Vagina (tissue), 2 donors: ENCODE data around the gene MBD3L1. TPM values are rescaled to one million over a fixed set of nuclear protein-coding genes. Genes with fewer than 3 reads are reported as not detected.

ENCODE experiments used
- DNase-seq, 2 donors: peaks; one replicate each; pipeline ENCODE4 v3.0.0-alpha.2; 2017; ENCODE audit errors: extremely low spot score in 2 of 2
- H3K27ac ChIP-seq: fragments of 200-600 bp; sonication (generic); one replicate; pipeline ENCODE4 v1.5.1; 2019
- H3K27me3 ChIP-seq: fragments of 200-600 bp; sonication (generic); one replicate; pipeline ENCODE4 v1.5.1; 2019
- H3K36me3 ChIP-seq, 2 donors: fragments of 200-600 bp; sonication (generic); one replicate each; pipeline ENCODE4 v1.5.1; 2017 to 2019
- H3K4me1 ChIP-seq: fragments of 200-600 bp; sonication (generic); one replicate; pipeline ENCODE4 v1.5.1; 2019
- H3K4me3 ChIP-seq, 2 donors: fragments of 200-600 bp; sonication (generic); 1 replicate in 1 of 2; 2 replicates in 1 of 2; pipeline ENCODE4 v1.5.1; 2016 to 2019
- H3K9me3 ChIP-seq: fragments of 200-600 bp; sonication (generic); one replicate; pipeline ENCODE4 v1.5.1; 2019
- CTCF ChIP-seq, 3 experiments: fragments of 450-650 bp in 2 of 3; fragments of 200-600 bp in 1 of 3; sonication (generic) in 1 of 3; IDR thresholded peaks; one replicate each; pipeline ENCODE4 v1.5.1; 2017 to 2019; ENCODE audit warnings: antibody characterized with exemption in 3 of 3, mild to moderate bottlenecking in 2 of 3, moderate library complexity in 2 of 3
- POLR2A ChIP-seq, 2 donors: fragments of 450-650 bp; IDR thresholded peaks; one replicate each; pipeline ENCODE4 v1.6.1; 2017; ENCODE audit warnings: antibody characterized with exemption in 2 of 2, mild to moderate bottlenecking in 2 of 2, moderate library complexity in 2 of 2
- POLR2AphosphoS5 ChIP-seq, 2 donors: sonication (generic); formaldehyde crosslinking; IDR thresholded peaks; one replicate each; pipeline ENCODE4 v1.9.0; 2017; ENCODE audit warnings: antibody characterized with exemption in 2 of 2, mild to moderate bottlenecking in 2 of 2, low read depth in 1 of 2; ENCODE audit not compliant: insufficient read depth in 1 of 2
- intact Hi-C: fragments of 100-400 bp; cut with DNase I; formaldehyde crosslinking; loops from one replicate; pipeline ENCODE4 v1.15.1; 2023
- total RNA-seq: library from RNA; depleted of rRNA; stranded (reverse); fragments of >200 nt; gene quantifications from one replicate; pipeline ENCODE4 v1.2.3, GENCODE V29; 2016

MBD3L1 gene
- total RNA-seq, 1 donor from 2014 or later: not detected

- no peak for TF ChIP-seq POLR2AphosphoS5 (IDR thresholded peaks at IDR 0.05; ENCODE audit: insufficient read depth in 1 of 2, low read depth in 1 of 2)
- no peak for TF ChIP-seq CTCF (IDR thresholded peaks at IDR 0.05)
- no peak for TF ChIP-seq POLR2A (IDR thresholded peaks at IDR 0.05)
- intact Hi-C loops: no loop called here
- no peak for DNase-seq
- Histone ChIP-seq H3K4me3 (no peak overlapping the region), H3K9me3 (peaks cover 94% of the 10 kb centered on the region), H3K27ac (no peak overlapping the region), H3K36me3 (peaks cover 14 to 99% of the 10 kb centered on the region in 2 donors), H3K27me3 (no peaks in the 10 kb centered on the region), H3K4me1 (no peaks in the 10 kb centered on the region)
These were observed 18.0 kb upstream of the MBD3L1 start for GRCh38 chr19:8814176-8814575.

- H3K9me3 ChIP-seq: peaks cover 91% of the 10 kb centered on the region
- no peaks in the 10 kb centered on the region for H3K27me3 ChIP-seq
- H3K4me1 ChIP-seq: no peaks in the 10 kb centered on the region
- no peak overlapping the region for H3K27ac ChIP-seq
- H3K36me3 ChIP-seq: peaks cover 21 to 100% of the 10 kb centered on the region in 2 donors
- H3K4me3 ChIP-seq: no peak overlapping the region
- no peak for DNase-seq
- intact Hi-C loops: no loop called here
- TF ChIP-seq POLR2A (IDR thresholded peaks at IDR 0.05) (no peak), CTCF (IDR thresholded peaks at IDR 0.05) (no peak), POLR2AphosphoS5 (IDR thresholded peaks at IDR 0.05; ENCODE audit: insufficient read depth in 1 of 2, low read depth in 1 of 2) (no peak)
These were observed 16.4 kb upstream of the MBD3L1 start for GRCh38 chr19:8815780-8816179.

- DNase-seq: no peak
- TF ChIP-seq CTCF (IDR thresholded peaks at IDR 0.05) (no peak), POLR2A (IDR thresholded peaks at IDR 0.05) (no peak), POLR2AphosphoS5 (IDR thresholded peaks at IDR 0.05; ENCODE audit: insufficient read depth in 1 of 2, low read depth in 1 of 2) (no peak)
- Histone ChIP-seq H3K4me1 (no peaks in the 10 kb centered on the region), H3K36me3 (peaks cover 19 to 98% of the 10 kb centered on the region in 2 donors), H3K4me3 (no peak overlapping the region), H3K27me3 (no peaks in the 10 kb centered on the region), H3K27ac (no peak overlapping the region), H3K9me3 (peaks cover 49% of the 10 kb centered on the region)
- intact Hi-C loops: no loop called here
These were observed 11.9 kb upstream of the MBD3L1 start for GRCh38 chr19:8820234-8820633.

GRCh38 chr19:8821748-8822241 lies 10.4 kb upstream of the MBD3L1 start:
- DNase-seq: peak in 1 of 2 donors; percentile 69
- intact Hi-C loops: no loop called here
- peaks cover 33% of the 10 kb centered on the region for H3K9me3 ChIP-seq
- H3K4me1 ChIP-seq: no peaks in the 10 kb centered on the region
- H3K36me3 ChIP-seq: peaks cover 15 to 88% of the 10 kb centered on the region in 2 donors
- TF ChIP-seq POLR2A (IDR thresholded peaks at IDR 0.05) (no peak), CTCF (IDR thresholded peaks at IDR 0.05) (no peak), POLR2AphosphoS5 (IDR thresholded peaks at IDR 0.05; ENCODE audit: insufficient read depth in 1 of 2, low read depth in 1 of 2) (no peak)
- no peak overlapping the region for H3K27ac ChIP-seq
- no peaks in the 10 kb centered on the region for H3K27me3 ChIP-seq
- H3K4me3 ChIP-seq: no peak overlapping the region

GRCh38 chr19:8826371-8826770 lies 5.8 kb upstream of the MBD3L1 start:
- Histone ChIP-seq H3K36me3 (peaks cover 7 to 45% of the 10 kb centered on the region in 2 donors), H3K4me3 (no peak overlapping the region), H3K27me3 (no peaks in the 10 kb centered on the region), H3K9me3 (no peaks in the 10 kb centered on the region), H3K4me1 (peaks cover 4% of the 10 kb centered on the region), H3K27ac (no peak overlapping the region)
- peak in 1 of 2 donors; percentile 22 for DNase-seq
- intact Hi-C loops: no loop called here
- TF ChIP-seq POLR2AphosphoS5 (IDR thresholded peaks at IDR 0.05; ENCODE audit: insufficient read depth in 1 of 2, low read depth in 1 of 2) (no peak), POLR2A (IDR thresholded peaks at IDR 0.05) (no peak), CTCF (IDR thresholded peaks at IDR 0.05) (no peak)
